BJ (cell line): ENCODE data around the gene CPSF4L. TPM values are rescaled to one million over a fixed set of nuclear protein-coding genes. Genes with fewer than 3 reads are reported as not detected.

Experiments
- CTCF ChIA-PET: fragments of 350-600 bp; formaldehyde crosslinking; extraction: SDS; loops from one replicate; lab custom pipeline; 2021; ENCODE audit warnings: antibody characterized with exemption, inconsistent platforms; lab: Yijun Ruan, JAX
- POLR2A ChIA-PET: fragments of 300-600 bp; sonication (Branson Sonifier 250); formaldehyde crosslinking; extraction: SDS; loops from one replicate; lab custom pipeline; 2021; ENCODE audit warnings: antibody characterized with exemption; lab: Charles Lee
- DNase-seq: peaks from one replicate; pipeline ENCODE4 v3.0.0-alpha.2; 2011; ENCODE audit warnings: low read depth
- H3K27me3 ChIP-seq: 2 replicates; pipeline ENCODE4 v1.6.0; 2011; ENCODE audit warnings: low read length; ENCODE audit not compliant: control insufficient read depth, insufficient read depth
- H3K36me3 ChIP-seq: 2 replicates; pipeline ENCODE4 v1.5.1; 2011; ENCODE audit warnings: low read length; ENCODE audit not compliant: control insufficient read depth, insufficient read depth
- H3K4me3 ChIP-seq: 2 replicates; pipeline ENCODE4 v1.5.1; 2011; ENCODE audit warnings: low read depth, mild to moderate bottlenecking, control low read depth, low read length
- CTCF ChIP-seq: IDR thresholded peaks from 2 replicates; pipeline ENCODE4 v1.5.1; 2011; ENCODE audit warnings: low read depth, mild to moderate bottlenecking, control low read depth, inconsistent platforms, low read length, moderate library complexity; ENCODE audit not compliant: insufficient read depth
- polyA plus RNA-seq: library from polyadenylated mRNA; depleted of rRNA; stranded (reverse); fragments of >200 nt; gene quantifications from 2 replicates; pipeline ENCODE4 v1.2.3, GENCODE V29; 2011

CPSF4L gene
- polyA plus RNA-seq, 1 experiment, result 0.13 TPM

- Histone ChIP-seq H3K36me3 (no peaks in the 10 kb centered on the region), H3K4me3 (no peak overlapping the region), H3K27me3 (no peaks in the 10 kb centered on the region)
- no peak for DNase-seq
- TF ChIP-seq CTCF, result no peak
- CTCF ChIA-PET, result interaction anchor here (5.9 kb wide), 1 partner anchor 14 kb away, joined by 32 read pairs; no protein-coding TSS in a partner anchor
- POLR2A ChIA-PET, result no interaction called here
Observed at GRCh38 chr17:73269329-73269615, 7.6 kb upstream of the CPSF4L start.

GRCh38 chr17:73268582-73269328, 7.1 kb upstream of the CPSF4L start:
- CTCF ChIA-PET, result interaction anchor here (1.0 to 5.9 kb wide), 4 partner anchors 13 to 102 kb away, joined by 3 to 32 read pairs (median 15); no protein-coding TSS in a partner anchor
- TF ChIP-seq CTCF, result no peak
- DNase-seq, result no peak
- no peaks in the 10 kb centered on the region for H3K27me3 ChIP-seq
- POLR2A ChIA-PET, result no interaction called here
- H3K4me3 ChIP-seq, result no peak overlapping the region
- H3K36me3 ChIP-seq, result no peaks in the 10 kb centered on the region

- Histone ChIP-seq H3K36me3 (no peaks in the 10 kb centered on the region), H3K4me3 (no peak overlapping the region), H3K27me3 (no peaks in the 10 kb centered on the region)
- DNase-seq, result no peak
- ChIA-PET POLR2A (no interaction called here), CTCF (interaction anchor here (1.0 to 5.9 kb wide), 4 partner anchors 12 to 103 kb away, joined by 3 to 32 read pairs (median 15); no protein-coding TSS in a partner anchor)
- no peak for TF ChIP-seq CTCF
Observed at GRCh38 chr17:73267648-73268537, 6.2 kb upstream of the CPSF4L start.

- ChIA-PET CTCF (interaction anchor here (0.9 to 5.9 kb wide), 3 partner anchors 11 to 104 kb away, joined by 3 to 32 read pairs (median 26); no protein-coding TSS in a partner anchor), POLR2A (no interaction called here)
- TF ChIP-seq CTCF, result no peak
- no peaks in the 10 kb centered on the region for H3K36me3 ChIP-seq
- H3K4me3 ChIP-seq, result no peak overlapping the region
- no peak for DNase-seq
- no peaks in the 10 kb centered on the region for H3K27me3 ChIP-seq
Observed at GRCh38 chr17:73266796-73267195, 5.1 kb upstream of the CPSF4L start.
